NCI-H345 treated with DMSO at 0.1 percent for 48 hours (cell line): ENCODE results near the gene MS4A4E.
"Not testable (repeated sequence)": the region's sequence is repeated elsewhere in the genome, so short reads cannot be mapped to it uniquely, and the experiment has no call there.

ENCODE experiments used
- DNase-seq: peaks from one replicate; lab custom pipeline; 2025; ENCODE audit not compliant: unreplicated experiment; lab: John Stamatoyannopoulos, UW

The MS4A4E gene

GRCh38 chr11:60242740-60243239 is at the start of gene MS4A4E:
MS4A4E (minus strand) TSS chr11:60243137; CDS start chr11:60230055, 13,082 bp downstream.
- DNase-seq = no peak

GRCh38 chr11:60292145-60292544 is 49.2 kb upstream of the MS4A4E start:
- no peak for DNase-seq

DNA sequence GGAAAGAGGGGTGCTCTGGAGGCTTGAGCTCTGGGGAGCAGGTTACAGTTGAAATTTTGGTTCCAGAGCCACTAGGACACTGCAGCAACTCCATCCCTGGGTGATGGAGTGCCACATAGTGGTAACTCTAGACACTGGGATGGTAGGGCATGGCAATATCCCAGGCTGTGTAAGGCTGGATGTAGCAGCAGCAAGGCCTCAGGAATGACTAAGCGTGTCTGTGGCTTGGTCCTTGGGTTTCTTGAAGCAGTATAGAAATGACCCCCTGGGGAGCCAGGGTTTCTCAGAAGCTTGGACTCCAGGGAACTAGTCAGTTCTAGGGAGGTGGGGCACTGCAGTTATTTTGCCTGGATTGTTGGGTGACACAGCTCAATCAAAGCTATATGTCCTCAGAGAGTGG is 45.6 kb upstream of the MS4A4E start:
- no peak for DNase-seq

DNA sequence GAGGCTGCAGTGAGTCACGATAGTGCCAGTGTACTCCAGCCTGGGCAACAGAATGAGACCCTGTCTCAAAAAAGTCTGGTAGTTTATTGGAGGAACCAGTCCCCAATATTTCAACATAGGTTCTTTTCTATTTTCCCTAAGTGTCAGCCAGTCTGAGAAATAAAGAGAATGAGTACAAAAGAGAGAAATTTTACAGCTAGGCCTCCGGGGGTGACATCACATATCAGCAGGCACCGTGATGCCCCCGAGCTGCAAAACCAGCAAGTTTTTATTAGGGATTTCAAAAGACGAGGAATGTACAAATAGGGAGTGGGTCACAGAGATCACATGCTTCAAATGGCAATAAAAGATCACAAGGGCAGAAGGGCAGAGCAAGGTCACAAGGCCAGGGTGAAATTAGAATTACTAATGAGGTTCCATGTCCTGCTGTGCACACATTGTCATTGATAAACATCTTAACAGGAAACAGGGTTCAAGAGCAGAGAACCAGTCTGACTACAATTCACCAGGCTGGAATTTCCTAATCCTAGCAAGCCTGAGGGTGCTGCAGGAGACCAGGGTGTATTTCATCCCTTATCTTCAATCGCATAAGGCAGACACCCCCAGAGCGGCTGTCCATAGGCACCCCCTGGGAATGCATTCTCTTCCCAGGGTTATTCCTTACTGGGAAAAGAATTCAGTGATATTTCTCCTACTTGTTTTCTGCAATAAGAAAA is 42.6 kb upstream of the MS4A4E start:
- not testable (repeated sequence) for DNase-seq

DNA sequence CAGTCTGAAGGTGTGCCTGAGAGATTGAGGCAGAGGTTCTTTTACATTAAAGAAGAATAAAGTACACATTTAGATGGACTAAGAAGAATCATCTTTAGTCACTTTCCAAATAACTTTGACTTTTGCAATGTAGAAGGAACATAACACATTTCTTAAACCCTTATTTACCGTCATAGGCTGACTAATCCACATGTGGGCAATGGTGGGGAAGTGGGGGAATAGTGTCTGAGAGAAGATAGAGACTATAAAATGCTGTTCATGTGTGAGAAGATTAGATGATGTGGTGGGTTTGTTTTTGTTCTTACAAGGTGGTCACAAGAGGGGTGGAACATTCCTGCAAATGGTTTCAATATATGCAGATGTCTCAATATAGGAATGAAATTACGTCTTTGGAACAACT is 39.3 kb upstream of the MS4A4E start:
- no peak for DNase-seq

- no peak for DNase-seq
Measured at GRCh38 chr11:60281485-60281884, 38.5 kb upstream of the MS4A4E start.

GRCh38 chr11:60280412-60280811 is 37.5 kb upstream of the MS4A4E start, which contains the start of gene MS4A4A:
MS4A4A (plus strand) TSS chr11:60280666; CDS start chr11:60280676, 10 bp downstream.
- no peak for DNase-seq

DNA sequence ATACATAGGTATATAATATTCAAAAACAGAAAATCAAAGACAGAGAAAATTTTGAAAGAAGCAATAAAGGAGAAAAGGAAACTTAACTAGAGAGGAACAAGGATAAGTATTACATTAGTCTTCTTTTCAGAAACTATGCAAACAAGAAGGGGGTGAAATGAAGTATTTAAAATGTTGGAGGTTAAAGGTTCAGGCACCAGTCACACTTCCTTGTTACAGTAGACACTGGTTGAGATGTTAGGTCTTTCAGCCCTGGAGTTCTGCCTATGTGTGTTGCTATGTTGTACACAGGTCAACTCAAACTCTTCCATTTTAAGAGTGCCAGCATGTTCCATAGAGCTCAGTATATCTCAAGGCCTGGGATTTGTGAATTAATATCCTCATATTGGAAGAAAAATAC is 31.5 kb upstream of the MS4A4E start:
- DNase-seq = no peak

DNA sequence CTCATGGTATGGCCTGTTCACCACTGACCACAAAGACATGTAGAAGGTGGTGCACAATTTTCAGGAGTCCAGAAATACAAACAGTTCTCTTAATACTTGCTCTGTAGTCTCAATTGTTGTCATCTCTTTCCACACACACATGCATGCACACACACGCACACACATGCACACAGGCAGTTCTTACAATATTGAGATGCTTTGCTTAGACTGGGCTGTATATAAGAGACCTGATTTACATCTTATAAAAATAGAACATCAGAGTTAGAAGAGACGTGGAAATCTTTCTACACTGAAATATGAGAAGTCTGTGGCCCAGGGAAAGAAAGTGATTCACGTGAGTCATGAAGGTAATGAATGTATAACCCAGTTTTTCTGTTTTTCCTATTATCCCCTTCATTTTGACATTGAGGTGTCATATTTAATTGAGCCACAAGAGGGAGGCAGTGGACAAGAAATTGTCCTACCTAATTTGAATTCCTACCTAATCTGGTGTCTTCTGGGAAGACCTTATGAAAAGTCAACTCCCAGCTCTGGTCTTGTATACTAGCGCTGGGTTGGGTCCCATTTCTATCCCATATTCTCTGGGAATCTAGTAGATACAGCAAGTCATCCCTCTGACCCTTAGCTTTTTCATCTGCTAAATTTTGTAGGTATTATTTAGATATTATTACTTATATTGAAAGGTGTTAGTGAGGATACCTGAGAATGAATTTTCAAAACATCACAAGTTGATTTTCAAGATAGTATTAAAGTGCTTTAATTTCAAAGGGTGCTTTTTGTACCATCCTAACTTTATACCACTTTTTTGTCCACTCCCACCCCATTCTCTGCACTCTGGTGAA is 22.7 kb upstream of the MS4A4E start:
- DNase-seq = no peak

DNA sequence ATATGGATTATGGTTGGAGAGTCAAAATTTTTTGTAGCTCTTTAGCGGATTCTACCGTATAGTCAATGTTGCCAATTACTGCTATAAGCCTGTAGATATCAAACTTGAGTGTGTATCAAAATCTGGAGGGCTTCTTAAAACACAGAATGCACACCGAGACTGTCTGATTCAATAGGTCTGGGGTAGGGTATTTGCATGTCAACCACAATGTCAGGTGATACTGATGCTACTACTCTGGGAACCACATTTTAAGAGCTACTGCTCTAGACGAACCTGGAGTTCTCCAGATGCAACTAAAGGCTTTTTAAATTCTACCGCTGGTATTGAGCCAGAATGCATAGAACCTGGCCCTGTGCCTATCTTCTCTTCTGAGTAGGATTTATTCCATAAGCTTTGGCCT is 21.7 kb upstream of the MS4A4E start:
- no peak for DNase-seq

- no peak for DNase-seq
Measured at GRCh38 chr11:60263402-60263801, 20.5 kb upstream of the MS4A4E start.

DNA sequence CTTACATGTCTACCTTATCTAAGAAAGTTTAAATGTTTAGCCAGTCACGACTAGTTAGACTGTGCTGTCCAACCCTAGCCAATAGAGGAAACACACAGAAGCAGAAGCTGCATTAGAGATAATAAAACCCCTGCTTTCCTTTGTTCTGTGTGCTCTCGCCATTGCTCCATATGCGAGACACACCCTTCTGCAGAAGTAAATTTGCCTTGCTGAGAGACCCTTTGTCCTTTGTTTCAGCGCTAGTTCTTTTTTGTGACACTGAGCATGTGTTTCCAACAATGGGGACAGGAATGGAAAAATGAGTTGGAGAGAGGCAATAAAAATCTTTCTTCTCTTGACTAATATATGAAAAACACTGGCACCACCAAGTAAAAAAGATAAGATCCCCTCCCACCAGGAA is 18.1 kb upstream of the MS4A4E start:
- no peak for DNase-seq

- no peak for DNase-seq
Measured at GRCh38 chr11:60257956-60258722, 15.2 kb upstream of the MS4A4E start.

GRCh38 chr11:60252213-60253108 is 9.5 kb upstream of the MS4A4E start:
- DNase-seq = no peak

GRCh38 chr11:60251485-60252212 is 8.7 kb upstream of the MS4A4E start:
- no peak for DNase-seq

GRCh38 chr11:60241786-60242185 is 1.2 kb downstream of the MS4A4E start:
- no peak for DNase-seq

GRCh38 chr11:60240662-60241061 is 2.3 kb downstream of the MS4A4E start:
- DNase-seq = no peak

DNA sequence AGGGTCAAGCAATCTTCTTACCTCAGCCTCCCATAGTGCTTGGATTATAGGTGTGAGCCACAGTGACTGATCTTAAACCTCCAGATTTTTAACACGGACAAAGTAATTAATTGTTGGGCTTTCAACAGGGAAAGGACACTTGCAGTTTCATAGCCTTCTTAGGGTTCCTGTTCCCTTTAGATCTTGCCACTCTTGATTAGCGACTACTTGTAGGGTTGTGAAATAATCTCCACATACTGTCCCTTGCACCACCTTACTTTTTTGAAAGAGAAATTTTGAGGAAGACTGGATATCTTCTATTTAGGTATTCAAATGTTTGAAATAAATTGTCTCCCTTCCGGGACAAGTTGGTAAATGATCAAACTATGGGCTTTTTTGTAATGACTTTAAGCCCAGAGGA is 7.6 kb downstream of the MS4A4E start:
- no peak for DNase-seq

DNA sequence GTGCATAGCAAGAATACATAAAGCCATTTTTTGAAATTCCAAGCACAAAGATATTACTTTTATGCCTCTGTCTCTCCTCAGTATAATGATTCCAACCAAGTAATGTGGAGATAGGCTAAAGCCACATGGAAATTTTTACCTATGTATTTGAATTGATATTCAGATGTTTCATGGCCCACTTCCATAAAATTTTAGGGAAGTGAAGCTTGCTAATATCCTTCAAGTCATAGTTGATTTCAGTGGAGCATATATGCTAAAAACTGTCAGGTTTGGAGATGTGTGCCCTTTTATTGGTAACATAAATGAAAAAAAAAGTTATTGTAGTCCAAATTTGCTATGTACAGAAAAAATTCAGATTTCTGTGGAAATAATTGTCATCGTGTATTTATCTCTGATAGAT is 12.3 kb downstream of the MS4A4E start:
- DNase-seq = no peak

DNA sequence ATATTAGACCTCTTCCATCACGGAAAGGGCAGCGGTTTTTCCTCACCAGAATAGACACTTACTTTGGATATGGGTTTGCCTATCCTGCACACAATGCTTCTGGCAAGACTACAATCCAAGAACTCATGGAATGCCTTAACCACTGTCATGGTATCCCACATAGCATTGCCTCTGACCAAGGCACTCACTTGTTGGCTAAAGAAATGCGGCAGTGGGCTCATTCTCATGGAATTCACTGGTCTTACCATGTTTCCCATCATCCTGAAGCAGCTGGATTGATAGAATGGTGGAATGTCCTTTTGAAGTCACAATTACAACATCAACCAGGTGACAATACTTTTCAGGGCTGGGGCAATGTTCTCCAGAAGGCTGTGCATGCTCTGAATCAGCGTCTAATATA is 20.8 kb downstream of the MS4A4E start:
- no peak for DNase-seq
